ENCODE results near the gene UPB1.

- TF ChIP-seq CTCF (IDR thresholded peaks at IDR 0.05) (no peak), POLR2A (IDR thresholded peaks at IDR 0.05) (no peak)
Observed at GRCh38 chr22:24467340-24467739, 27.8 kb upstream of the UPB1 start.
